KOPT-K1 (cell line): ENCODE measurements around the gene CCDC187.
"Not testable (repeated sequence)": the region's sequence is repeated elsewhere in the genome, so short reads cannot be mapped to it uniquely, and the experiment has no call there.

Experiments
- H3K27ac ChIP-seq: fragments of 200-600 bp; sonication (generic); 2 replicates; pipeline ENCODE4 v1.5.1; 2016; ENCODE audit warnings: antibody characterized with exemption, mild to moderate bottlenecking, low read depth, low read length; ENCODE audit not compliant: poor library complexity, severe bottlenecking
- H3K36me3 ChIP-seq: fragments of 200-600 bp; sonication (generic); 2 replicates; pipeline ENCODE4 v1.5.1; 2017; ENCODE audit warnings: antibody characterized with exemption, mild to moderate bottlenecking, low read length, moderate library complexity; ENCODE audit not compliant: insufficient read depth
- H3K9me3 ChIP-seq: fragments of 200-600 bp; sonication (generic); 2 replicates; pipeline ENCODE4 v1.5.1; 2017; ENCODE audit warnings: antibody characterized with exemption, low read length, mild to moderate bottlenecking; ENCODE audit not compliant: insufficient read depth, poor library complexity, severe bottlenecking

The CCDC187 gene

GRCh38 chr9:136303825-136304416 is at the start of gene CCDC187:
Gene CCDC187, minus strand, starts transcription at chr9:136304094. Its CDS starts 264 bp downstream, at chr9:136303830.
- Histone ChIP-seq H3K36me3 (no peaks in the 10 kb centered on the region), H3K27ac (no peak within 1 kb of the TSS), H3K9me3 (no peaks in the 10 kb centered on the region)

GRCh38 chr9:136353088-136353487 is 49.2 kb upstream of the CCDC187 start:
- Histone ChIP-seq H3K9me3 (no peaks in the 10 kb centered on the region), H3K27ac (no peak overlapping the region), H3K36me3 (no peaks in the 10 kb centered on the region)

DNA sequence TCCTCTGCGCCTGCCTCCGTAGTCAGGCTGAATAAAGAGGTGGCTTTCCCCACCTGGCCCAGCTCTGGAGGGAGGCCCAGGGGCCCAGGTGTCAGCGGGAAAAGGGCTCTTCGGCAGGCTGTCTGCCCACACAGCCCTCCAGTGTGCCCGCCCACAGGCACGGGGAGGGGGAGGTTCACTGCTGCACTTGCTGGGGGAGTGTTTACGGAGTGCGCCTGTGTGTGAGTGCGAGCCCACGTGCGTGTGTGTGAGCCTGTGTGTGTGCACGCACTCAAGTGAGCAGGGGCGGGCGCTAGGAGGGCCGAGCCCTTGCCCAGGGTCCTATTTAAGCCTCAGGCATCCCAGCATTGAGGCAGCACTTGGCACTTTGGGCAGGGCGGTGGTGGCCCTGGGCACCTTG is 48.8 kb upstream of the CCDC187 start:
- Histone ChIP-seq H3K36me3 (no peaks in the 10 kb centered on the region), H3K27ac (no peak overlapping the region), H3K9me3 (no peaks in the 10 kb centered on the region)

DNA sequence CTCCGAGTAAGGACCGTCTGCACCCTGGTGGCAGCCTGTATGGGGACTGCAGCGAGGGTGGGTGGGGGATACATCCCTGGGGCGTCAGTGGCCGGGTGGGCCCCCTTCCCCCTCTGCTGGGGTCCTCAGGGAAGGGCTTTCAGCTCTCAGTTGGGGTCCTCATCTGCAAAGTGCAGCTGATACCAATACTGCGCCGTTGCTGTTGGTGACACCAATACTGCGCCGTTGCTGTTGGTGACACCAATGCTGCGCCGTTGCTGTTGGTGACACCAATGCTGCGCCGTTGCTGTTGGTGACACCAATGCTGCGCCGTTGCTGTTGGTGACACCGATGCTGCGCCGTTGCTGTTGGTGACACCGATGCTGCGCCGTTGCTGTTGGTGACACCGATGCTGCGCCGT is 48.0 kb upstream of the CCDC187 start:
- H3K9me3 ChIP-seq, H3K36me3 ChIP-seq, H3K27ac ChIP-seq: not testable (repeated sequence)

GRCh38 chr9:136351252-136351800 is 47.4 kb upstream of the CCDC187 start:
- Histone ChIP-seq H3K27ac (no peak overlapping the region), H3K36me3 (no peaks in the 10 kb centered on the region), H3K9me3 (no peaks in the 10 kb centered on the region)

- H3K36me3 ChIP-seq = no peaks in the 10 kb centered on the region
- H3K9me3 ChIP-seq = no peaks in the 10 kb centered on the region
- no peak overlapping the region for H3K27ac ChIP-seq
Measured at GRCh38 chr9:136349546-136349945, 45.7 kb upstream of the CCDC187 start.

DNA sequence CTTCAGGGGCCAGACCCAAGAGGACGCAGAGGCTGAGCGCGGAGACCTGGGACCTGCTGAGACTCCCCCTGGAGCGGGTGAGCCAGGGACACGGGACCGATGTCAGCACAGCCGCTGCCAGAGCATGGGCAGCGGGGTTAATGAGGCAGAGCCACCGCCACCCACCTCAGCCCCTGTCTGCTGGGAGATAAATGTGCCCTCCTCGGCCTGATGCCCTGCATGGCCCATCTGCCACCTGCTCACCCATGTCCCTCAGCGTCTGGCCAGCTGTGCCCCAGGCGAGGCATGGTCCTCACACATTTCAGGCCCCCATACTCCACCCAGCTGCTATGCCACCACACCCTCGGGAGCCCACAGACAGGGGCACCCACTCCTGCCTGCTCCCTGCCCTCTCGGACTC is 44.8 kb upstream of the CCDC187 start:
- Histone ChIP-seq H3K36me3 (no peaks in the 10 kb centered on the region), H3K9me3 (no peaks in the 10 kb centered on the region), H3K27ac (no peak overlapping the region)

GRCh38 chr9:136347472-136348256 is 43.8 kb upstream of the CCDC187 start:
- H3K9me3 ChIP-seq = no peaks in the 10 kb centered on the region
- H3K27ac ChIP-seq = no peak overlapping the region
- H3K36me3 ChIP-seq = no peaks in the 10 kb centered on the region

GRCh38 chr9:136346927-136347465 is 43.1 kb upstream of the CCDC187 start:
- H3K9me3 ChIP-seq = no peaks in the 10 kb centered on the region
- no peak overlapping the region for H3K27ac ChIP-seq
- no peaks in the 10 kb centered on the region for H3K36me3 ChIP-seq

DNA sequence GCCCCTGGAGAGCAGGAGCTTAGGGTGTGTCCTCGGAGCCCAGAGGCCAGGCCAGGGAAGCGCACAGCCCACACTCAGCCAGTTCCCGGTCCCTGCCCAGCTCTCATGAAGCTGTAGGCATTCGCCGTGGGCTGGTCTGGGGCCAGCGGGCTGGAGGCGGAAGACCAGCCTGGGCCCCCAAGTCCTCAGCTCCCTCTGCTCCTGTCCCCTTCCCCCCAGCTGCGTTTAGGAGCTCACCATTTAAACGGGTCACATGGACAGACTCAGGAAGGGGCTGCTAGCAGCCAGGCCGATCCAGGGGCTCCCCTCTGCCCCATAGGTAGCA is 42.2 kb upstream of the CCDC187 start:
- H3K36me3 ChIP-seq = no peaks in the 10 kb centered on the region
- H3K9me3 ChIP-seq = no peaks in the 10 kb centered on the region
- no peak overlapping the region for H3K27ac ChIP-seq

- no peaks in the 10 kb centered on the region for H3K36me3 ChIP-seq
- H3K27ac ChIP-seq = no peak overlapping the region
- H3K9me3 ChIP-seq = no peaks in the 10 kb centered on the region
Measured at GRCh38 chr9:136345281-136346156, 41.6 kb upstream of the CCDC187 start.

- Histone ChIP-seq H3K27ac (no peak overlapping the region), H3K36me3 (no peaks in the 10 kb centered on the region), H3K9me3 (no peaks in the 10 kb centered on the region)
Measured at GRCh38 chr9:136344544-136345280, 40.8 kb upstream of the CCDC187 start.

DNA sequence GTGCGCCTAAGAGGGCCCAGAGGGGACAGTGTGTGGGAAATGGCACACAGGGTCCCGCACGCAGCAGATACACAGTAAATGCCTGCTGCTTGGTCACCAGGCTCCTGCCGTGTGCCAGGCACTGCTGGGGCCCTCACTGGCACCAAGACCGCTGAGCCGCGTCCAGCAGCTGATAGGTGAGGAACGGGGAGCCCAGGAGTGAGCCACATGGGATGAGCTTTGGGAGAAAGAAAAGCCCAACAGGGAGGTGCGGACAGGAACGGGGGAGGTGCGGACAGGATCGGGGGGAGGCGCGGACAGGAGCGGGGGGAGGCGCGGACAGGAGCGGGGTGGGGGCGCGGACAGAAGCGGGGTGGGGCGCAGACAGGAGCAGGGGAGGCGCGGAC is 40.0 kb upstream of the CCDC187 start:
- H3K27ac ChIP-seq = no peak overlapping the region
- H3K36me3 ChIP-seq = no peaks in the 10 kb centered on the region
- no peaks in the 10 kb centered on the region for H3K9me3 ChIP-seq

DNA sequence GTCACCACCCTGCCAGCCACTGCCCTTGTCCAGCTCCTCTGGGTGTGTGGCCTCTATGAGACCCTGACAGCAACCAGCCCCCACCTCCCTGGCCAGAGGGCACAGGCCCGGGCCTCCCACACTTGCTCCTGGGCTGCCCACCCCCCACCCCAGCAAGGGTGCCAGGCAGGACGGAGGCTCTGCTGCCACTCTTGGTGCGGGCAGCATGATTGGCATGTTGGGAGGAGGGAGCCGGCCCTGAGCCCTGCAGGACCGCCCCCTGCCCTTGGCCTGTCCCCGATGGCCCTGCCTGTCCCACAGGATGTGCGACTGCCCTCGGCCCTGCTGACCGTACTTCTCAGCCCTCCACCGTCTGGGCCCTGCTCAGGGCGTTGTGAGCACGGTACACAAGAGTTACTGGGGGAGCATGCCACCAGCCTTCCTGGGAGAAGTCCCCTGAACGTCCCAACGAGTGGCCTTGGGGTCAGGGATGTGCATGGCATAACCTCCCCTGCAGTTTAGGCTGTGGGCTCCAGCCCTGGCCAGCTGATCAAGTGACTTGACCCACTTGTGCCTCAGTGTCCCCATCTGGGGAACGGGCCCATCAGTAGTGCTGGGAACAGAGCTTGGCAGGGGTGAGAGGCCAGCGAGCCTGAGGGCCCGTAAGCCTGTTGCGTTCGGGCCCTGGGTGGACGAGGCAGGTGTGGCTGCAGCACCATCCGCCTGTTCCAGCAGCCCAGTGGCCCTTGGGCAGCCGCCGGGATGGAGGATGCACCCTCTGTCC is 39.4 kb upstream of the CCDC187 start:
- no peak overlapping the region for H3K27ac ChIP-seq
- no peaks in the 10 kb centered on the region for H3K36me3 ChIP-seq
- no peaks in the 10 kb centered on the region for H3K9me3 ChIP-seq
